NCI-H2227 (cell line): ENCODE data around the gene ADAT3.

Source experiments
- DNase-seq: peaks from one replicate; lab custom pipeline; 2025; ENCODE audit not compliant: unreplicated experiment; lab: John Stamatoyannopoulos, UW

The ADAT3 gene

GRCh38 chr19:1936916-1937610 lies 31.9 kb downstream of the ADAT3 start:
- DNase-seq, result no peak

- DNase-seq, result no peak
Observed at GRCh38 chr19:1938071-1938470, 32.9 kb downstream of the ADAT3 start.

GRCh38 chr19:1941146-1942077 lies 36.2 kb downstream of the ADAT3 start, which contains the start of gene CSNK1G2:
Gene CSNK1G2 (plus strand): TSS chr19:1941172. CDS start chr19:1969773, 28,601 bp downstream.
- no peak for DNase-seq

- peak; percentile 68 for DNase-seq
Observed at GRCh38 chr19:1942078-1942933, 37.1 kb downstream of the ADAT3 start.

- peak; percentile 13 for DNase-seq
Observed at GRCh38 chr19:1942934-1943555, 37.8 kb downstream of the ADAT3 start.

GRCh38 chr19:1943661-1944087 lies 38.5 kb downstream of the ADAT3 start:
- DNase-seq, result no peak

GRCh38 chr19:1944088-1944915 lies 39.1 kb downstream of the ADAT3 start:
- DNase-seq, result no peak

- no peak for DNase-seq
Observed at GRCh38 chr19:1944916-1945561, 39.8 kb downstream of the ADAT3 start.

- DNase-seq, result peak; percentile 4
Observed at GRCh38 chr19:1945899-1946298, 40.7 kb downstream of the ADAT3 start.

- DNase-seq, result no peak
Observed at GRCh38 chr19:1947651-1948209, 42.5 kb downstream of the ADAT3 start.

GRCh38 chr19:1949304-1950101 lies 44.3 kb downstream of the ADAT3 start:
- no peak for DNase-seq

- DNase-seq, result no peak
Observed at GRCh38 chr19:1950640-1951039, 45.4 kb downstream of the ADAT3 start.

GRCh38 chr19:1952635-1953034 lies 47.4 kb downstream of the ADAT3 start:
- DNase-seq, result no peak

- DNase-seq, result no peak
Observed at GRCh38 chr19:1953037-1953436, 47.8 kb downstream of the ADAT3 start.

GRCh38 chr19:1953441-1954094 lies 48.4 kb downstream of the ADAT3 start:
- DNase-seq, result no peak

GRCh38 chr19:1954532-1954933 lies 49.3 kb downstream of the ADAT3 start:
- DNase-seq, result no peak
